ENCODE results near the gene SLC39A1.

Gene SLC39A1

GRCh38 chr1:153995202-153995601, 31.9 kb upstream of the SLC39A1 start:
- no peak overlapping the region for H3K4me3 ChIP-seq (ENCODE audit: low read depth, low read length)
- in situ Hi-C loops (cut with HindIII; ENCODE audit: low sequenced_read_pairs), result no loop called here
- DNase-seq (ENCODE audit: low read depth, low spot score), result no peak
- TF ChIP-seq CTCF (IDR thresholded peaks at IDR 0.05; ENCODE audit: low read depth, low read length), result no peak

- no peak for TF ChIP-seq CTCF (IDR thresholded peaks at IDR 0.05; ENCODE audit: low read depth, low read length)
- H3K4me3 ChIP-seq (ENCODE audit: low read depth, low read length), result peak overlapping the region; percentile 88
- in situ Hi-C loops (cut with HindIII; ENCODE audit: low sequenced_read_pairs), result no loop called here
- no peak for DNase-seq (ENCODE audit: low read depth, low spot score)
Observed at GRCh38 chr1:153991806-153992205, 28.5 kb upstream of the SLC39A1 start.

GRCh38 chr1:153991151-153991630, 27.9 kb upstream of the SLC39A1 start:
- H3K4me3 ChIP-seq (ENCODE audit: low read depth, low read length), result peak overlapping the region; percentile 88
- in situ Hi-C loops (cut with HindIII; ENCODE audit: low sequenced_read_pairs), result no loop called here

GRCh38 chr1:153990468-153991150, 27.3 kb upstream of the SLC39A1 start, which contains the start of gene RPS27:
Gene RPS27, plus strand, starts transcription at chr1:153990762. Its CDS starts 35 bp downstream, at chr1:153990797.
- in situ Hi-C loops (cut with HindIII; ENCODE audit: low sequenced_read_pairs), result no loop called here
- DNase-seq (ENCODE audit: low read depth, low spot score), result peak; percentile 97
- peak within 1 kb of the TSS; percentile 88 for H3K4me3 ChIP-seq (ENCODE audit: low read depth, low read length)
- TF ChIP-seq CTCF (IDR thresholded peaks at IDR 0.05; ENCODE audit: low read depth, low read length), result no peak

More at GRCh38 chr1:153991151-153991630, 27.9 kb upstream of the SLC39A1 start:
- no peak for DNase-seq (ENCODE audit: low read depth, low spot score)
- no peak for TF ChIP-seq CTCF (IDR thresholded peaks at IDR 0.05; ENCODE audit: low read depth, low read length)

DNA sequence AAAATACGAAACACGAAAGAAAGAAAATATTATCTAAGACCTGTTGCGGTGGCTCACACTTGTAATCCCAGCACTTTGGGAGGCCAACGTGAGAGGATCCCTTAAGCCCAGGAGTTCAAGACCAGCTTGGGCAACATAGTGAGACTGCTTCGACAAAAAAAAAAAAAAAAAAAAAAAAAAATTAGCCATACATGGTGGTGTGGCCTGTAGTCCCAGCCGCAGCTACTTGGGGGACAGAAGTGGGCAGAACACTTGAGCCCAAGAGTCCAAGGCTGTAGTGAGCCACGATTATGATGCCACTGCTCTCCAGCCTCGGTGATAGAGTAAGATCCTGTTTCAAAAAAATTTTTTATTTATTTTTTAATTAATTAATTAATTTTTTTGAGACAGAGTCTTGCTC, 24.3 kb upstream of the SLC39A1 start:
- no peak for DNase-seq (ENCODE audit: low read depth, low spot score)
- H3K4me3 ChIP-seq (ENCODE audit: low read depth, low read length), result no peak overlapping the region
- in situ Hi-C loops (cut with HindIII; ENCODE audit: low sequenced_read_pairs), result no loop called here

More for the DNA sequence above, 24.3 kb upstream of the SLC39A1 start:
- TF ChIP-seq CTCF (IDR thresholded peaks at IDR 0.05; ENCODE audit: low read depth, low read length), result no peak
